Measurements from ENCODE around the gene EIF3F.

- TF ChIP-seq, protein P1, sequence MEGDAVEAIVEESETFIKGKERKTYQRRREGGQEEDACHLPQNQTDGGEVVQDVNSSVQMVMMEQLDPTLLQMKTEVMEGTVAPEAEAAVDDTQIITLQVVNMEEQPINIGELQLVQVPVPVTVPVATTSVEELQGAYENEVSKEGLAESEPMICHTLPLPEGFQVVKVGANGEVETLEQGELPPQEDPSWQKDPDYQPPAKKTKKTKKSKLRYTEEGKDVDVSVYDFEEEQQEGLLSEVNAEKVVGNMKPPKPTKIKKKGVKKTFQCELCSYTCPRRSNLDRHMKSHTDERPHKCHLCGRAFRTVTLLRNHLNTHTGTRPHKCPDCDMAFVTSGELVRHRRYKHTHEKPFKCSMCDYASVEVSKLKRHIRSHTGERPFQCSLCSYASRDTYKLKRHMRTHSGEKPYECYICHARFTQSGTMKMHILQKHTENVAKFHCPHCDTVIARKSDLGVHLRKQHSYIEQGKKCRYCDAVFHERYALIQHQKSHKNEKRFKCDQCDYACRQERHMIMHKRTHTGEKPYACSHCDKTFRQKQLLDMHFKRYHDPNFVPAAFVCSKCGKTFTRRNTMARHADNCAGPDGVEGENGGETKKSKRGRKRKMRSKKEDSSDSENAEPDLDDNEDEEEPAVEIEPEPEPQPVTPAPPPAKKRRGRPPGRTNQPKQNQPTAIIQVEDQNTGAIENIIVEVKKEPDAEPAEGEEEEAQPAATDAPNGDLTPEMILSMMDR (IDR thresholded peaks at IDR 0.05; ENCODE audit: insufficient read depth, low read length): peak; percentile 87
- no peak for TF ChIP-seq POLR2AphosphoS5 (IDR thresholded peaks at IDR 0.05; ENCODE audit: low read depth)
- TF ChIP-seq, protein P2, sequence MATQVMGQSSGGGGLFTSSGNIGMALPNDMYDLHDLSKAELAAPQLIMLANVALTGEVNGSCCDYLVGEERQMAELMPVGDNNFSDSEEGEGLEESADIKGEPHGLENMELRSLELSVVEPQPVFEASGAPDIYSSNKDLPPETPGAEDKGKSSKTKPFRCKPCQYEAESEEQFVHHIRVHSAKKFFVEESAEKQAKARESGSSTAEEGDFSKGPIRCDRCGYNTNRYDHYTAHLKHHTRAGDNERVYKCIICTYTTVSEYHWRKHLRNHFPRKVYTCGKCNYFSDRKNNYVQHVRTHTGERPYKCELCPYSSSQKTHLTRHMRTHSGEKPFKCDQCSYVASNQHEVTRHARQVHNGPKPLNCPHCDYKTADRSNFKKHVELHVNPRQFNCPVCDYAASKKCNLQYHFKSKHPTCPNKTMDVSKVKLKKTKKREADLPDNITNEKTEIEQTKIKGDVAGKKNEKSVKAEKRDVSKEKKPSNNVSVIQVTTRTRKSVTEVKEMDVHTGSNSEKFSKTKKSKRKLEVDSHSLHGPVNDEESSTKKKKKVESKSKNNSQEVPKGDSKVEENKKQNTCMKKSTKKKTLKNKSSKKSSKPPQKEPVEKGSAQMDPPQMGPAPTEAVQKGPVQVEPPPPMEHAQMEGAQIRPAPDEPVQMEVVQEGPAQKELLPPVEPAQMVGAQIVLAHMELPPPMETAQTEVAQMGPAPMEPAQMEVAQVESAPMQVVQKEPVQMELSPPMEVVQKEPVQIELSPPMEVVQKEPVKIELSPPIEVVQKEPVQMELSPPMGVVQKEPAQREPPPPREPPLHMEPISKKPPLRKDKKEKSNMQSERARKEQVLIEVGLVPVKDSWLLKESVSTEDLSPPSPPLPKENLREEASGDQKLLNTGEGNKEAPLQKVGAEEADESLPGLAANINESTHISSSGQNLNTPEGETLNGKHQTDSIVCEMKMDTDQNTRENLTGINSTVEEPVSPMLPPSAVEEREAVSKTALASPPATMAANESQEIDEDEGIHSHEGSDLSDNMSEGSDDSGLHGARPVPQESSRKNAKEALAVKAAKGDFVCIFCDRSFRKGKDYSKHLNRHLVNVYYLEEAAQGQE (IDR thresholded peaks at IDR 0.05; ENCODE audit: insufficient replicate concordance, low read depth): no peak
These were observed 19.3 kb downstream of the EIF3F start for GRCh38 chr11:8006349-8006977.

Measured in HL-60 (cell line).